ENCODE results near the gene ZNF217.

- TF ChIP-seq POLR2AphosphoS5 (IDR thresholded peaks at IDR 0.05; ENCODE audit: low read depth, low read length) = peak; percentile 31; the same call in 1 of the 2 replicates
- TF ChIP-seq CTCF (IDR thresholded peaks at IDR 0.05) = no peak
- no peak for TF ChIP-seq REST (IDR thresholded peaks at IDR 0.05; ENCODE audit: insufficient read depth in 1 of 2, low read depth in 2 of 2, low read length in 1 of 2)
- no peak for TF ChIP-seq TCF7L2 (IDR thresholded peaks at IDR 0.05; ENCODE audit: low read depth, low read length)
- no peak for TF ChIP-seq SIN3A (IDR thresholded peaks at IDR 0.05; ENCODE audit: borderline replicate concordance, insufficient read depth, low read depth, low read length)
Observed at GRCh38 chr20:53622247-53623133, 28.9 kb upstream of the ZNF217 start.
